Endothelial cell of umbilical vein (primary cell): ENCODE results near the gene SLC16A8. TPM values are rescaled to one million over a fixed set of nuclear protein-coding genes. Genes with fewer than 3 reads are reported as not detected.

Source experiments
- BruUV-seq: library from RNA; stranded (reverse); fragments of 400-500 nt; replicated peaks from 2 replicates; lab custom pipeline; 2021; lab: Mats Ljungman, UMichigan
- CTCF ChIA-PET: fragments of 300-600, 350-600 bp; sonication (Branson Sonifier 250); formaldehyde crosslinking; loops from one replicate; lab custom pipeline; 2021; ENCODE audit warnings: antibody characterized with exemption, inconsistent platforms; lab: Charles Lee
- POLR2A ChIA-PET: fragments of 300-600, 350-600 bp; sonication (Branson Sonifier 250); formaldehyde crosslinking; loops from one replicate; lab custom pipeline; 2021; ENCODE audit warnings: antibody characterized with exemption, inconsistent platforms; lab: Charles Lee
- DNase-seq: peaks from one replicate; pipeline ENCODE4 v3.0.0-alpha.2; 2011; ENCODE audit warnings: low read depth, low spot score
- FAIRE-seq: peaks from 2 replicates; lab custom pipeline; 2011; peaks lifted over from hg19 to GRCh38; lab: Jason Lieb, UNC
- H2AFZ ChIP-seq: 2 replicates; pipeline ENCODE4 v1.6.0; 2012; ENCODE audit warnings: low read depth, low read length, control low read depth, inconsistent platforms
- H3K27ac ChIP-seq: 2 replicates; pipeline ENCODE4 v1.5.1; 2011; ENCODE audit warnings: low read depth, mild to moderate bottlenecking, control low read depth, low read length, moderate library complexity; ENCODE audit not compliant: insufficient read depth
- H3K27me3 ChIP-seq, 2 experiments: 2 replicates each; pipeline versions ENCODE4 v1.6.0 to v1.6.1; 2011; ENCODE audit warnings: low read length in 2 of 2, mixed read lengths in 1 of 2; ENCODE audit not compliant: control insufficient read depth in 2 of 2, insufficient read depth in 2 of 2
- H3K36me3 ChIP-seq, 2 experiments: 2 replicates in 1 of 2; 3 replicates in 1 of 2; pipeline ENCODE4 v1.5.1; 2011; ENCODE audit warnings: low read length in 2 of 2, mild to moderate bottlenecking in 1 of 2, moderate library complexity in 1 of 2; ENCODE audit not compliant: control insufficient read depth in 2 of 2, insufficient read depth in 2 of 2; ENCODE audit errors: extremely low read depth in 1 of 2
- H3K4me1 ChIP-seq: 3 replicates; pipeline ENCODE4 v1.5.1; 2011; ENCODE audit warnings: mild to moderate bottlenecking, low read length; ENCODE audit not compliant: control insufficient read depth, insufficient read depth; ENCODE audit errors: extremely low read depth
- H3K4me2 ChIP-seq: 2 replicates; pipeline ENCODE4 v1.6.1; 2011; ENCODE audit warnings: low read length, control low read depth, mixed read lengths; ENCODE audit not compliant: insufficient read depth
- H3K4me3 ChIP-seq, 3 experiments: fragments of 200-600 bp in 1 of 3; sonication (generic), shearing (Covaris generic) in 1 of 3; replicated peaks in 1 of 3; 2 replicates each; pipeline ENCODE4 v1.5.1; 2011 to 2016; ENCODE audit warnings: control low read depth in 3 of 3, low read length in 3 of 3, mild to moderate bottlenecking in 2 of 3, inconsistent platforms in 1 of 3, low read depth in 1 of 3, moderate library complexity in 1 of 3; ENCODE audit not compliant: insufficient read depth in 1 of 3
- H3K79me2 ChIP-seq: 2 replicates; pipeline ENCODE4 v1.6.0; 2012; ENCODE audit warnings: low read length, inconsistent platforms; ENCODE audit not compliant: control insufficient read depth, insufficient read depth
- H3K9ac ChIP-seq: replicated peaks from 2 replicates; pipeline ENCODE3; 2011; ENCODE audit warnings: low read length, control low read depth; ENCODE audit not compliant: insufficient read depth; ENCODE audit errors: extremely low read depth
- H3K9me1 ChIP-seq: replicated peaks from 3 replicates; pipeline ENCODE4 v1.6.0; 2011; ENCODE audit warnings: mild to moderate bottlenecking, low read length; ENCODE audit not compliant: control insufficient read depth, insufficient read depth; ENCODE audit errors: extremely low read depth
- H3K9me3 ChIP-seq: replicated peaks from 2 replicates; pipeline ENCODE4 v1.5.1; 2012; ENCODE audit warnings: low read length, inconsistent platforms; ENCODE audit not compliant: control insufficient read depth, insufficient read depth
- H4K20me1 ChIP-seq: replicated peaks from 2 replicates; pipeline ENCODE3; 2011; ENCODE audit warnings: mild to moderate bottlenecking, low read length; ENCODE audit not compliant: control insufficient read depth, insufficient read depth; ENCODE audit errors: extremely low read depth
- CTCF ChIP-seq, 2 donors: IDR thresholded peaks; 1 replicate in 1 of 2; 2 replicates in 1 of 2; pipeline ENCODE4 v1.5.1; 2011; ENCODE audit warnings: low read length in 2 of 2, mild to moderate bottlenecking in 2 of 2, moderate library complexity in 2 of 2, control low read depth in 1 of 2, inconsistent platforms in 1 of 2, low read depth in 1 of 2; ENCODE audit not compliant: insufficient read depth in 1 of 2; ENCODE audit errors: extremely low read depth in 1 of 2
- EZH2 ChIP-seq: IDR thresholded peaks from 2 replicates; pipeline ENCODE4 v1.6.1; 2012; ENCODE audit warnings: borderline replicate concordance, low read depth, mild to moderate bottlenecking, moderate library complexity, low read length, inconsistent platforms; ENCODE audit not compliant: severe bottlenecking
- FOS ChIP-seq: IDR thresholded peaks from 2 replicates; pipeline ENCODE4 v1.6.1; 2011; ENCODE audit warnings: mild to moderate bottlenecking, low read length, moderate library complexity, borderline replicate concordance; ENCODE audit not compliant: insufficient read depth
- GATA2 ChIP-seq: IDR thresholded peaks from 2 replicates; pipeline ENCODE4 v1.7.0; 2011; ENCODE audit warnings: low read depth, mild to moderate bottlenecking, moderate library complexity, mixed read lengths, low read length; ENCODE audit not compliant: insufficient read length, insufficient read depth
- JUN ChIP-seq: IDR thresholded peaks from 2 replicates; pipeline ENCODE4 v1.6.1; 2011; ENCODE audit warnings: borderline replicate concordance, low read depth; ENCODE audit not compliant: insufficient read length, insufficient read depth
- MAX ChIP-seq: IDR thresholded peaks from 2 replicates; pipeline ENCODE4 v1.6.1; 2011; ENCODE audit not compliant: insufficient read depth, insufficient read length
- MYC ChIP-seq: IDR thresholded peaks from one replicate; pipeline ENCODE4 v1.6.1; 2011; ENCODE audit warnings: mild to moderate bottlenecking, low read depth, low read length
- POLR2A ChIP-seq: IDR thresholded peaks from 2 replicates; pipeline ENCODE4 v1.6.1; 2012; ENCODE audit warnings: low read depth, mild to moderate bottlenecking, control low read depth, low read length
- POLR2AphosphoS5 ChIP-seq: IDR thresholded peaks from 2 replicates; pipeline ENCODE4 v1.6.1; 2012; ENCODE audit warnings: low read depth, mild to moderate bottlenecking, control low read depth, low read length, moderate library complexity; ENCODE audit not compliant: insufficient read depth
- dilution Hi-C: fragments of 300-500 bp; cut with MboI; formaldehyde crosslinking; loops from one replicate; pipeline ENCODE4 v1.15.0; 2019; ENCODE audit warnings: low sequenced_read_pairs; ENCODE audit not compliant: extremely low pct_ligation_motif_present
- intact Hi-C: fragments of 100-400 bp; cut with micrococcal nuclease; formaldehyde crosslinking; loops from one replicate; pipeline ENCODE4 v1.10.0; 2022
- polyA plus RNA-seq, 4 experiments: library from polyadenylated mRNA; depleted of rRNA in 3 of 4; stranded (reverse) in 3 of 4; unstranded in 1 of 4; fragments of >200 nt; gene quantifications; 2 replicates each; pipeline versions ENCODE4 v1.2.1 to v1.2.3, GENCODE V29; 2011 to 2012; ENCODE audit warnings: missing spikeins in 1 of 4
- total RNA-seq: library from RNA; stranded (reverse); gene quantifications from 2 replicates; pipeline ENCODE4 v1.2.3, GENCODE V29; 2021

Gene SLC16A8
- total and polyA plus RNA-seq, 2 donors (not counting 3 experiments of a cell fraction or from before 2014, with no cell fraction given) = 0.14 TPM; not detected in 1

GRCh38 chr22:38073150-38074130, 10.5 kb downstream of the SLC16A8 start:
- intact Hi-C loops = no loop called here
- BruUV-seq = no TSS peak
- no peaks in the 10 kb centered on the region for H3K9me1 ChIP-seq
- H3K9ac ChIP-seq = no peak overlapping the region
- no peak for DNase-seq
- H2AFZ ChIP-seq = no peak overlapping the region
- H3K36me3 ChIP-seq = peaks cover 0 to 8% of the 10 kb centered on the region in 2 experiments
- POLR2A ChIA-PET = no interaction called here
- no peaks in the 10 kb centered on the region for H3K4me1 ChIP-seq
- dilution Hi-C loops = no loop called here
- no peak overlapping the region for H3K27ac ChIP-seq
- H3K9me3 ChIP-seq = no peaks in the 10 kb centered on the region
- no peaks in the 10 kb centered on the region for H3K27me3 ChIP-seq
- CTCF ChIA-PET = interaction anchor here (0.6 to 1.8 kb wide), 8 partner anchors 9 to 608 kb away, joined by 3 to 8 read pairs (median 4); partner anchors contain the start of gene TOMM22
- no peak for FAIRE-seq
- no peak overlapping the region for H3K4me2 ChIP-seq
- no peak overlapping the region for H3K4me3 ChIP-seq
- no peaks in the 10 kb centered on the region for H3K79me2 ChIP-seq
- no peaks in the 10 kb centered on the region for H4K20me1 ChIP-seq
- TF ChIP-seq EZH2 = no peak
- no peak for TF ChIP-seq MAX
- TF ChIP-seq POLR2A = no peak
- no peak for TF ChIP-seq JUN
- TF ChIP-seq FOS = no peak
- no peak for TF ChIP-seq MYC
- no peak for TF ChIP-seq GATA2
- TF ChIP-seq POLR2AphosphoS5 = no peak
- no peak for TF ChIP-seq CTCF (IDR thresholded peaks at IDR 0.05; ENCODE audit: extremely low read depth in 1 of 2, insufficient read depth in 1 of 2, low read depth in 1 of 2, low read length in 2 of 2)
